ENCODE results near the gene SLC25A39. TPM values are rescaled to one million over a fixed set of nuclear protein-coding genes. Genes with fewer than 3 reads are reported as not detected.

The SLC25A39 gene
- total RNA-seq, 1 donor from 2014 or later, result 76.8 TPM

DNA sequence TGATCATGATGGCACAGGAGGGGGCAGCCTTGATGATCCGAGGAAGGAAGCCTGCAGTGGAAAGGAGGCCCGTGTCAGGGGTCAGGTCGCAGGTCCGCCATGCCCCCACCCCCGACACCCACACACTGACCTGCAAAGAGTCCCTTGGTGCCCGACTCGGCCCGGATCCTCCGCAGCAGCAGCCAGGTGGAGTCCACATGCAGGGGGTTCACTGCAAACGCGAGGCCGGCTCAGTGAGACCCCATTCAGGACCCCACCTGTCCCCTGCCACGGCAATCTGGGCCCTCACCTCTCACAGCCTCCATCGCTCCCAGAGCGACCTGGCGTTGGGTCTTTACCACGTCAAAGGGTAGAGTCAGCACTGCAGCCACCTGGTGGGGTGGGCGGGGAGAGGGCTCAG lies 4.6 kb downstream of the SLC25A39 start:
- TF ChIP-seq, protein P1, sequence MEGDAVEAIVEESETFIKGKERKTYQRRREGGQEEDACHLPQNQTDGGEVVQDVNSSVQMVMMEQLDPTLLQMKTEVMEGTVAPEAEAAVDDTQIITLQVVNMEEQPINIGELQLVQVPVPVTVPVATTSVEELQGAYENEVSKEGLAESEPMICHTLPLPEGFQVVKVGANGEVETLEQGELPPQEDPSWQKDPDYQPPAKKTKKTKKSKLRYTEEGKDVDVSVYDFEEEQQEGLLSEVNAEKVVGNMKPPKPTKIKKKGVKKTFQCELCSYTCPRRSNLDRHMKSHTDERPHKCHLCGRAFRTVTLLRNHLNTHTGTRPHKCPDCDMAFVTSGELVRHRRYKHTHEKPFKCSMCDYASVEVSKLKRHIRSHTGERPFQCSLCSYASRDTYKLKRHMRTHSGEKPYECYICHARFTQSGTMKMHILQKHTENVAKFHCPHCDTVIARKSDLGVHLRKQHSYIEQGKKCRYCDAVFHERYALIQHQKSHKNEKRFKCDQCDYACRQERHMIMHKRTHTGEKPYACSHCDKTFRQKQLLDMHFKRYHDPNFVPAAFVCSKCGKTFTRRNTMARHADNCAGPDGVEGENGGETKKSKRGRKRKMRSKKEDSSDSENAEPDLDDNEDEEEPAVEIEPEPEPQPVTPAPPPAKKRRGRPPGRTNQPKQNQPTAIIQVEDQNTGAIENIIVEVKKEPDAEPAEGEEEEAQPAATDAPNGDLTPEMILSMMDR (IDR thresholded peaks at IDR 0.05), result no peak
- no peaks in the 10 kb centered on the region for H3K9me3 ChIP-seq
- intact Hi-C loops (cut with DNase I), result loop anchor here (5.0 kb wide), 1 partner anchor 103 kb away; the partner anchor contains the start of gene UBTF
- no peak overlapping the region for H3K4me3 ChIP-seq
- H3K4me1 ChIP-seq, result peaks cover 12% of the 10 kb centered on the region
- no peak for ATAC-seq
- DNase-seq, result no peak
- H3K27ac ChIP-seq, result no peak overlapping the region
- H3K36me3 ChIP-seq, result peaks cover 33% of the 10 kb centered on the region
- H3K27me3 ChIP-seq, result peaks cover 28% of the 10 kb centered on the region

DNA sequence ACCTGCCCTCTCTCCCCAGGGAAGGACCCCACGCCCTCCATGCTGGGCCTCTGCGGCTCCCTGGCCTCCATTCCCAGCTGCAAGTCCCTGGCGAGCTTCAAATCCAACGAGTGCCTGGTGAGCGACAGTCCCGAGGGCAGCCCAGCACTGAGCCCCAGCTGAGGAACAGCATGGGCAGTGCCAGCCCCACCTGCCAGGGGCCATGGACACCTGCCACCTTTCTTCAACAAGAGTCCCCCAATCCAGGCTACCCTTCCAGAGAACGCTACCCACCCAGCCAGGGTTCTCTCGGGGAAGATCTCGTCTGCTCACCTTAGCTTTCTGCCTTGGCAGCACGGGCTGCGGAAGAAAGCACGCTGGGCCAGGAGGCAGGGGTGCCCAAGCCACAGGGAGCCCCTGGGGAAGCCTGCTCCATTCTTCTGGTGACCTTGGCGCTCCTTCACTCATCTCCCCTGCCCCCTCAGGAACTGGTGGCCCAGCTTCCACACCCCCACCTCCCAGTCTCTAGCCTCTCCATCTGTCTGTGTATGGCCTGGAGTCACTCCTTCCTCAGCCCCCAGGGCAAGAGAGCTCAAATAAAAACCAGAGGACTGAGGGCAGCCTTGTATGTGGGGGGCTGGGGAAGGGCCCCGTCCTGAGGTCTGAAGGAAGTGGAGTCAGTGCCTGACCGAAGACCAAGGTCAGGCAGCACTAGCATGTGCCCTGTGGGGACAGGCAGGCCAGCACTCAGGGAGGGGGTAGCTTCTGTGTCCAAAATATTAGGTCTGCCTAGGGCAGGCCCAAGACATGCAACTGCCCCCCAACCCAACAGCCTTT lies 6.3 kb downstream of the SLC25A39 start:
- ATAC-seq, result no peak
- no peak overlapping the region for H3K27ac ChIP-seq
- no peak for DNase-seq
- peaks cover 6% of the 10 kb centered on the region for H3K4me1 ChIP-seq
- H3K4me3 ChIP-seq, result no peak overlapping the region
- TF ChIP-seq, protein P1 (IDR thresholded peaks at IDR 0.05), result no peak
- H3K36me3 ChIP-seq, result peaks cover 33% of the 10 kb centered on the region
- no peaks in the 10 kb centered on the region for H3K9me3 ChIP-seq
- peaks cover 41% of the 10 kb centered on the region for H3K27me3 ChIP-seq
- intact Hi-C loops (cut with DNase I), result no loop called here

DNA sequence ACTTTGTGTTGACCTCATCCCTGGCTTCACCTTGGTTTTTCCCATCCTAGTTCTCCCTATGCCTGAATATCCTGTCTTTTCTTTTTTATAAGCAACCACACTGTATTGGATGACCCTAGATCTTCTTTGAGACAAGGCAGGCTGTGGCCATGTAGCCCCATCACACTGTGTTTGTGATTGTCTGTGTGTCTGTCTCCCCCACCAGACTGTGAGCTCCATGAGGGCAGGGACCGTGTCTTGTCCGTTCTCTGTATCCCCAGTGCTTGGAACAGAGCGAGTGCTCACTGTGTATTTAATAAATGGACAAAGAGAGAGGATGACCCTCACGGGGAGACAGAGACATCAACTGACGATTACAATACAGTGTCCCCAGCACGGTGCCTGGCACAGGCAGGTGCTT lies 7.1 kb downstream of the SLC25A39 start:
- Histone ChIP-seq H3K27me3 (peaks cover 41% of the 10 kb centered on the region), H3K9me3 (no peaks in the 10 kb centered on the region), H3K36me3 (peaks cover 32% of the 10 kb centered on the region), H3K4me3 (no peak overlapping the region), H3K4me1 (no peaks in the 10 kb centered on the region), H3K27ac (no peak overlapping the region)
- ATAC-seq (no peak), DNase-seq (no peak)
- TF ChIP-seq, protein P1 (IDR thresholded peaks at IDR 0.05), result no peak
- intact Hi-C loops (cut with DNase I), result no loop called here

DNA sequence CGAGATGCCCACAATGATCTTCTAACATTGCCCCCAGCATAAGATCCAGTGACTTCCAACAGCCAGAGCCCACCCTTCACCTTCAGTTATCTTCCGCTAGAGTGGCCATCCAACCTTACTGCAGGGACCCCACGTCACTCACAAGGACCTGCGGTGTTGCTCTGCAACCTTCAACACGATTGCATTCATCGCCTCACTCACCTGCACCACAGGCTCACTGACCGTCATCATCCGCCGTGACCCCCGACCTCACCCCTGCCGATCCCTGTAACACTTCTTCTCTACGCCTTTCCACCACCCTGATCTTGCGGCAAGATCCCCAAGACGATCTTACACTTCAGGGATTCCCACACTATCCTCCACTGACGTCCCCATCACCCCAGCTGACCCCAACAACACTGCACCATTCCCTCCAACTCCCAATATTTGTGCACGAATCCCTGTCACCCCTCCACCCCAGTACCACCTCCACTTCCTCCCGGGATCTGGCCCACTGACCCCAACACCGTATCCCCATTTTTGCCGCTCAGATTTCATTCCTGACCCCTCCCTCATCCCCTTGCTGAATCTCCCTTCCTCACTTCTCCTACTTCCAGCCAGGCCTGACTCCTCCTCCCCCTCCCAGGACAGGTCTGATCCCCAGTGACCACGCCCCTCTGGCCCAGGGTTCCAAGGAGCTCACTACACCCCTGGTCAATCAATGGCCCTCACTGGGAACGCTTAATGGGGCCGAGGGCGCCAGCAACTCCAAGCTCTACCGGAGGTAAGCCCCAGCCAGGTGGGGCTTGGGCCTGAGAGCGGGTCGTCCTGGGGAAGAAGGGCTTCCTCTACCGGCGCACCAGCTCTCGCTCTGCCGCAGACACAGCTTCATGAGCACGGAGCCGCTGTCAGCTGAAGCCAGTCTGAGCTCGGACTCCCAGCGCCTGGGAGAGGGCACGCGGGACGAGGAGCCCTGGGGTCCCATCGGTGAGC lies 8.6 kb downstream of the SLC25A39 start:
- Histone ChIP-seq H3K27ac (no peak overlapping the region), H3K4me1 (no peaks in the 10 kb centered on the region), H3K9me3 (no peaks in the 10 kb centered on the region), H3K27me3 (peaks cover 41% of the 10 kb centered on the region), H3K4me3 (no peak overlapping the region), H3K36me3 (peaks cover 18% of the 10 kb centered on the region)
- TF ChIP-seq, protein P1 (IDR thresholded peaks at IDR 0.05), result no peak
- ATAC-seq (no peak), DNase-seq (no peak)
- intact Hi-C loops (cut with DNase I), result no loop called here

DNA sequence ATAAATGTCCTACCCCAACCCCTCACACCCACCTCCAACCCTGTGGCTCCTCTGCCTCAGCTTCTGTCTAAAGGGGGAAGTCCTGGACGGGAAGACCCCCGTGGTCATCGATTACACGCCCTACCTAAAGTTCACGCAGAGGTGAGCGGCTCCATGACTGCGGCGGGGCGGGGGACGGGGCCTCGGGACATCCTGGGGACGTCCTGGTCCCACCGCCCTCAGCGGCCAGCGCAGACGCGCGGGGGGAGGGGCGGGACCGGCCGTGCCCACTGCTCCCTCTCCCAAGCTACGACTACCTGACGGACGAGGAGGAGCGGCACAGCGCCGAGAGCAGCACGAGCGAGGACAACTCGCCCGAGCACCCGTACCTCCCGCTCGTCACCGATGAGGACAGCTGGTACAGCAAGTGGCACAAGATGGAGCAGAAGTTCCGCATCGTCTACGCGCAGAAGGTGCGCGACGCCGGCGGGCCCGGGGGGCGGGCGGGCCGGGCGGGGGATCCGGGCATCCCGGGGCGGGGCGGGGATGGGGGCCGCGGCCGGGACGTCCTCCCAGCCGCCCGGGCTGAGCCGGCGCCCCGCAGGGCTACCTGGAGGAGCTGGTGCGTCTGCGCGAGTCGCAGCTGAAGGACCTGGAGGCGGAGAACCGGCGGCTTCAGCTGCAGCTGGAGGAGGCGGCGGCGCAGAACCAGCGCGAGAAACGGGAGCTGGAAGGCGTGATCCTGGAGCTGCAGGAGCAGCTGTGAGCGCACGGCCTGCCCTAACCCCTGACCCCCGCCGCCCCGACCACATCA lies 9.6 kb downstream of the SLC25A39 start:
- H3K4me1 ChIP-seq, result no peaks in the 10 kb centered on the region
- peak overlapping the region; percentile 8 for H3K4me3 ChIP-seq
- ATAC-seq, result peak; percentile 59
- H3K36me3 ChIP-seq, result peaks cover 8% of the 10 kb centered on the region
- H3K27ac ChIP-seq, result no peak overlapping the region
- H3K27me3 ChIP-seq, result peaks cover 41% of the 10 kb centered on the region
- H3K9me3 ChIP-seq, result no peaks in the 10 kb centered on the region
- intact Hi-C loops (cut with DNase I), result no loop called here
- peak; percentile 82 for DNase-seq
- TF ChIP-seq, protein P1 (IDR thresholded peaks at IDR 0.05), result no peak

Data from upper lobe of right lung (tissue), 1 donor.